HEK293 (cell line): ENCODE measurements around the gene MAP1S.

Source experiments
- ZNF501 ChIP-seq: fragments of 450-650 bp; formaldehyde crosslinking; IDR thresholded peaks from 2 replicates; pipeline ENCODE4 v1.5.1; 2016; ENCODE audit warnings: missing biosample characterization, missing genetic modification characterization
- ZNF776 ChIP-seq: fragments of 450-650 bp; formaldehyde crosslinking; IDR thresholded peaks from 2 replicates; pipeline ENCODE4 v1.5.0; 2017; ENCODE audit warnings: missing biosample characterization, missing genetic modification characterization, borderline replicate concordance
- TF ChIP-seq, protein P1 (sequence below): fragments of 450-650 bp; formaldehyde crosslinking; IDR thresholded peaks from 2 replicates; pipeline ENCODE4 v1.5.1; 2016; ENCODE audit warnings: missing biosample characterization, missing genetic modification characterization

DNA sequence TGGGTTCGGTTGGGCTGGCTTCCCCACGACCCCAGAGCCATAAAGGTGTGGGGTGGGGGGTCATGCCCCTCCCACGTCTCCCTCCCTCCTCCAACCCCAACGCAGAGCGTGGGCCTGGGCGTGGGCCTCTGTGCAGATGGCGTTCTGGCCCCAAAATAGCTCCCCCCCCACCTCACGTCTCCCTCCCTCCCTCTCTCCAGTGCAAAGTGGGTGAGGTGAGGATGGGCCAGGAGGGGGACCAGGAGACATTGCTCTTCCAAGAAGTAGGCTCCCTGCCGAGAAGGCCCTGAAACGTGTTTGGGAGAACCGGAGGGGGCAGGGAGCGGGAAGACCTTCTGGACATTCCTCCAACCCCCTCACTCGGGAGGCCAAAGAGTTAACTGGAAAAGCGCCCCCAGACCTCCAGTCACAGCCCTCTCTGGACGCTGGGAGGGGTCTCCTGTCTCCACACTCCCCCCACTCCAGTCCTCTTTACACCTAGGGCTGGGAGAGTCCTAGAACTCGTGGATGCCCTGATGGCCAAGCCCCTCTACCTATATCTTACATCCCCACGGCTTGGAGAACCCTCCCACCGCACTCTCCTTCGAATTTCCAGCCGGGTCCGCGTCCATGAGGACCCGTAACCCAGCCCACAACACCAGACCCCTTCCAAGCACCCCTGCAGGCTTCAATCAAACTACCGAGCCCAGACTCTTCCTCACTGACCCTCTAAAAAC lies 32.0 kb upstream of the MAP1S start:
- no peak for TF ChIP-seq ZNF776
- TF ChIP-seq, protein P1, sequence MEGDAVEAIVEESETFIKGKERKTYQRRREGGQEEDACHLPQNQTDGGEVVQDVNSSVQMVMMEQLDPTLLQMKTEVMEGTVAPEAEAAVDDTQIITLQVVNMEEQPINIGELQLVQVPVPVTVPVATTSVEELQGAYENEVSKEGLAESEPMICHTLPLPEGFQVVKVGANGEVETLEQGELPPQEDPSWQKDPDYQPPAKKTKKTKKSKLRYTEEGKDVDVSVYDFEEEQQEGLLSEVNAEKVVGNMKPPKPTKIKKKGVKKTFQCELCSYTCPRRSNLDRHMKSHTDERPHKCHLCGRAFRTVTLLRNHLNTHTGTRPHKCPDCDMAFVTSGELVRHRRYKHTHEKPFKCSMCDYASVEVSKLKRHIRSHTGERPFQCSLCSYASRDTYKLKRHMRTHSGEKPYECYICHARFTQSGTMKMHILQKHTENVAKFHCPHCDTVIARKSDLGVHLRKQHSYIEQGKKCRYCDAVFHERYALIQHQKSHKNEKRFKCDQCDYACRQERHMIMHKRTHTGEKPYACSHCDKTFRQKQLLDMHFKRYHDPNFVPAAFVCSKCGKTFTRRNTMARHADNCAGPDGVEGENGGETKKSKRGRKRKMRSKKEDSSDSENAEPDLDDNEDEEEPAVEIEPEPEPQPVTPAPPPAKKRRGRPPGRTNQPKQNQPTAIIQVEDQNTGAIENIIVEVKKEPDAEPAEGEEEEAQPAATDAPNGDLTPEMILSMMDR (tag by site-specific recombination), result no peak
- no peak for TF ChIP-seq ZNF501 (tag by site-specific recombination)
